GM23338 (cell line): Measurements from ENCODE around the gene MCEE. TPM values are rescaled to one million over a fixed set of nuclear protein-coding genes. Genes with fewer than 3 reads are reported as not detected.

Experiments
- ATAC-seq: fragments of 200-7000 bp; cut with Tn5 transposase; 3 replicates; pipeline ENCODE4 v1.9.1; 2020
- DNase-seq: peaks from one replicate; pipeline ENCODE4 v3.0.0-alpha.2; 2015; ENCODE audit warnings: low spot score
- H2AFZ ChIP-seq: fragments of 200-600 bp; sonication (generic); 2 replicates; pipeline ENCODE4 v1.8.0; 2016; ENCODE audit warnings: antibody characterized with exemption, mild to moderate bottlenecking, moderate library complexity
- H3F3A ChIP-seq: fragments of 200-600 bp; sonication (generic); replicated peaks from 2 replicates; pipeline ENCODE4 v1.8.0; 2017; ENCODE audit warnings: antibody characterized with exemption, mixed run types, low read depth
- H3K27ac ChIP-seq: fragments of 200-600 bp; sonication (generic); 2 replicates; pipeline ENCODE4 v1.6.1; 2016; ENCODE audit warnings: low read depth
- H3K27me3 ChIP-seq: fragments of 200-600 bp; sonication (generic); 2 replicates; pipeline ENCODE4 v1.8.0; 2016; ENCODE audit warnings: mild to moderate bottlenecking, mixed run types, moderate library complexity; ENCODE audit not compliant: insufficient read depth
- H3K36me3 ChIP-seq: fragments of 200-600 bp; sonication (generic); 2 replicates; pipeline ENCODE4 v1.8.0; 2016; ENCODE audit warnings: mild to moderate bottlenecking; ENCODE audit not compliant: insufficient read depth
- H3K4me1 ChIP-seq: fragments of 200-600 bp; sonication (generic); 2 replicates; pipeline ENCODE4 v1.8.0; 2016; ENCODE audit warnings: mild to moderate bottlenecking, moderate library complexity; ENCODE audit not compliant: insufficient read depth
- H3K4me2 ChIP-seq: fragments of 200-600 bp; sonication (generic); 2 replicates; pipeline ENCODE4 v1.7.1; 2017; ENCODE audit warnings: mixed run types
- H3K4me3 ChIP-seq: fragments of 200-600 bp; sonication (generic); 2 replicates; pipeline ENCODE4 v1.6.1; 2016; ENCODE audit warnings: mixed run types
- H3K79me2 ChIP-seq: fragments of 200-600 bp; sonication (generic); replicated peaks from 2 replicates; pipeline ENCODE4 v1.8.0; 2017; ENCODE audit warnings: mild to moderate bottlenecking; ENCODE audit not compliant: insufficient read depth
- H3K9me2 ChIP-seq: fragments of 200-600 bp; sonication (generic); 2 replicates; pipeline ENCODE4 v1.8.0; 2017; ENCODE audit not compliant: insufficient read depth
- H4K20me1 ChIP-seq: fragments of 200-600 bp; sonication (generic); replicated peaks from 2 replicates; pipeline ENCODE4 v1.8.0; 2017; ENCODE audit warnings: mild to moderate bottlenecking; ENCODE audit not compliant: insufficient read depth
- H3K27ac Mint-ChIP-seq: 2 replicates; pipeline ENCODE4 v1.8.0; 2020; ENCODE audit warnings: inconsistent platforms, mild to moderate bottlenecking, moderate library complexity, mixed read lengths
- H3K27me3 Mint-ChIP-seq: 3 replicates; pipeline ENCODE4 v1.8.0; 2022; ENCODE audit warnings: low read depth, mild to moderate bottlenecking, moderate library complexity, mixed read lengths, inconsistent platforms; ENCODE audit not compliant: insufficient read depth, poor library complexity
- H3K36me3 Mint-ChIP-seq: 3 replicates; pipeline ENCODE4 v1.8.0; 2021; ENCODE audit warnings: low read depth, mild to moderate bottlenecking, inconsistent platforms, moderate library complexity, mixed read lengths
- H3K4me1 Mint-ChIP-seq: 3 replicates; pipeline ENCODE4 v1.8.0; 2020; ENCODE audit warnings: mild to moderate bottlenecking, inconsistent platforms, mixed read lengths
- H3K4me3 Mint-ChIP-seq: 3 replicates; pipeline ENCODE4 v1.8.0; 2021; ENCODE audit warnings: moderate library complexity, mild to moderate bottlenecking, inconsistent platforms, mixed read lengths
- H3K9me3 Mint-ChIP-seq: 3 replicates; pipeline ENCODE4 v1.8.0; 2020; ENCODE audit warnings: moderate library complexity, mild to moderate bottlenecking, inconsistent platforms, mixed read lengths
- NANOG ChIP-seq: IDR thresholded peaks from 2 replicates; pipeline ENCODE4 v1.6.1; 2016; ENCODE audit warnings: antibody characterized with exemption, borderline replicate concordance
- ZNF331 ChIP-seq: fragments of 250-450 bp; sonication (Bioruptor Pico); IDR thresholded peaks from 2 replicates; pipeline ENCODE4 v1.5.0; 2020; ENCODE audit warnings: low read depth, mild to moderate bottlenecking, moderate library complexity
- polyA plus RNA-seq: library from polyadenylated mRNA; unstranded; fragments of >200 nt; fragmentation: Nextera tagmentation; extraction: Ambion mirVana; gene quantifications from 2 replicates; pipeline ENCODE4 v1.2.1, GENCODE V29; 2016
- total RNA-seq: library from RNA; depleted of rRNA; stranded (reverse); fragments of >200 nt; shearing (Covaris generic); gene quantifications from 2 replicates; pipeline ENCODE4 v1.2.3, GENCODE V29; 2014
- TF ChIP-seq, protein P1 (sequence below), 2 experiments: fragments of 200-600 bp in 1 of 2; sonication (generic) in 1 of 2; conservative IDR thresholded peaks; 2 replicates each; pipeline versions ENCODE4 v1.5.1 to v1.6.1; 2016 to 2017; ENCODE audit warnings: antibody characterized with exemption in 2 of 2, low read depth in 2 of 2, mild to moderate bottlenecking in 2 of 2, moderate library complexity in 1 of 2

MCEE gene
- total and polyA plus RNA-seq, 2 experiments from 2014 or later, result 8.4 to 26.2 TPM

DNA sequence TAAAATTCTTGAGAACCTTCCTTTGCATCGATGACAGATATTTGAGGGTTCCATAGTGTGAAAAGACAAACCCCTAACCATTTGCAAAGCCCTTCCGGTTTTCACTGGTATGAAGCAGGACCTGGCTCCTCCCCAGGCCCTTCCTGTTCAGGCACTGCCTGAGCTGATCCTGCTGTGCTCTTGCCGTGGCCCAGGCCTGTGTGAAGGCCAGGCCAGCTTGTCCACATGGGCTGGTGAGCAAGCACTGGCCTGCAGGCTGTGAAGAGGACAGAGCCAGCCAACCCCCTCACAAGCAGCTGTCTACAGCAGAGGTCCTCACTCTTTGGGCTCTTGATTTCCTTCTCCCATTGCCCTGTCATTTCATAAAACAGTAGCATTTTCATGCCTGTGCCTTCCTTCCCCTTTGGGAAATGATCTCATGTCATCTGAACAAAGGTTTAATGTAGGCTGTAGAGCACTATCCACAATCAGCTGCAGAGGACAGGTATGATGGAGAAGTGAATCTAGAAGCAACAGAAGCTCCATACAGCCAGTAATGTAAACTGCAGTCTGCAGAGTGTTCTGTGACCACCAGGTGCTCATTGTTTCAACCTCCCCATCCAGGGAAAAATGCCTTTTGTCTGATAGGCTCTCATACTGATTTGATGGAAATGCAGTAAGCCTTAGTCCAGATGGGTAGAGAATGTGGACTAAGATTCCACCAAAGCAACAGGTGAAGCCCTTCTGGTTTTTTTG is 20.2 kb upstream of the MCEE start:
- ATAC-seq (peak; percentile 28), DNase-seq (peak; percentile 11)
- no peaks in the 10 kb centered on the region for H3K27me3 ChIP-seq
- no peak overlapping the region for H3K4me2 ChIP-seq
- no peak overlapping the region for H3K27ac ChIP-seq
- H4K20me1 ChIP-seq, result peaks cover 6% of the 10 kb centered on the region; the same call in 1 of the 2 replicates
- H3K4me3 Mint-ChIP-seq, result no peak overlapping the region
- TF ChIP-seq, protein P1, sequence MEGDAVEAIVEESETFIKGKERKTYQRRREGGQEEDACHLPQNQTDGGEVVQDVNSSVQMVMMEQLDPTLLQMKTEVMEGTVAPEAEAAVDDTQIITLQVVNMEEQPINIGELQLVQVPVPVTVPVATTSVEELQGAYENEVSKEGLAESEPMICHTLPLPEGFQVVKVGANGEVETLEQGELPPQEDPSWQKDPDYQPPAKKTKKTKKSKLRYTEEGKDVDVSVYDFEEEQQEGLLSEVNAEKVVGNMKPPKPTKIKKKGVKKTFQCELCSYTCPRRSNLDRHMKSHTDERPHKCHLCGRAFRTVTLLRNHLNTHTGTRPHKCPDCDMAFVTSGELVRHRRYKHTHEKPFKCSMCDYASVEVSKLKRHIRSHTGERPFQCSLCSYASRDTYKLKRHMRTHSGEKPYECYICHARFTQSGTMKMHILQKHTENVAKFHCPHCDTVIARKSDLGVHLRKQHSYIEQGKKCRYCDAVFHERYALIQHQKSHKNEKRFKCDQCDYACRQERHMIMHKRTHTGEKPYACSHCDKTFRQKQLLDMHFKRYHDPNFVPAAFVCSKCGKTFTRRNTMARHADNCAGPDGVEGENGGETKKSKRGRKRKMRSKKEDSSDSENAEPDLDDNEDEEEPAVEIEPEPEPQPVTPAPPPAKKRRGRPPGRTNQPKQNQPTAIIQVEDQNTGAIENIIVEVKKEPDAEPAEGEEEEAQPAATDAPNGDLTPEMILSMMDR (conservative IDR thresholded peaks at IDR 0.05; ENCODE audit: low read depth in 2 of 2), result peak in 1 of 2 experiments; percentile 16; a peak in 2 of 4 replicates
- TF ChIP-seq NANOG, result no peak
- H3K79me2 ChIP-seq, result no peaks in the 10 kb centered on the region
- H3K36me3 Mint-ChIP-seq, result peaks cover 45% of the 10 kb centered on the region
- H3F3A ChIP-seq, result 0 out of 2 replicates have a peak, but pooled peaks cover 5% of the 10 kb centered on the region
- H3K27ac Mint-ChIP-seq, result no peak overlapping the region
- H3K27me3 Mint-ChIP-seq, result peaks cover 8% of the 10 kb centered on the region
- H3K9me2 ChIP-seq, result no peaks in the 10 kb centered on the region
- no peaks in the 10 kb centered on the region for H3K4me1 ChIP-seq
- H3K36me3 ChIP-seq, result peaks cover 43% of the 10 kb centered on the region
- H3K4me1 Mint-ChIP-seq, result peaks cover 4% of the 10 kb centered on the region; the same call in 2 of the 3 replicates
- H2AFZ ChIP-seq, result no peak overlapping the region
- H3K4me3 ChIP-seq, result no peak overlapping the region
- H3K9me3 Mint-ChIP-seq, result no peaks in the 10 kb centered on the region

DNA sequence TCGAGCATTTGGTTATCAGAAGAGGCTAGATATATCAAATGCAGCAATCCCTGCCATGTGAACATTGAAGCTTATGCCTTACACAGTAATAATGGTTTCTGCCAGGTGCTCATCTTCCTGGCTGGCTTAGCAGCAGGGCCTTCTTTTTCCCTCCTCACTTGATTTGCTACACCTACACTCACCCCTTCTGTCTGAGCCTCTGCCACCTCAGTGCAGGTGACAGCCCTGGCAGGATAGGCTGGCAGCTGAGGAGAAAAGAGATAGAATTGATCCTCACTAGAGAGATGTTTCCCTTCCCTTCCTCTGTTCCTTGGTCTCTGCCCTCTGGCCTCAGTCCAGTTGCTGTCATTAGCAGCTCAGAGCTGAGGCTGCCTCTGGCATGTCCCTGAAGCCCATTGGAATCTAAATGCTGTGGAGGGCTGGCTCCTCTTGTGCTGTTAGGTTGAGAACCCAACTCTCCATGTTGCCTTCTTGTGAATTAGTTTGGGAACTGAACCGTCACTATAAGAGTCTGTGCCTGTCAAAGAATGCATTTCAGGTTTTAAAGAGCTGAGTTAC is 18.6 kb upstream of the MCEE start:
- peaks cover 56% of the 10 kb centered on the region for H3K36me3 ChIP-seq

More for the DNA sequence above, 18.6 kb upstream of the MCEE start:
- Mint-ChIP-seq H3K4me3 (no peak overlapping the region), H3K9me3 (no peaks in the 10 kb centered on the region), H3K36me3 (peaks cover 59% of the 10 kb centered on the region), H3K27ac (no peak overlapping the region), H3K4me1 (peaks cover 4% of the 10 kb centered on the region; the same call in 1 of the 3 replicates), H3K27me3 (peaks cover 5% of the 10 kb centered on the region)
- no peak overlapping the region for H3K4me3 ChIP-seq
- H3K79me2 ChIP-seq, result no peaks in the 10 kb centered on the region
- H3K27me3 ChIP-seq, result no peaks in the 10 kb centered on the region
- H3K27ac ChIP-seq, result no peak overlapping the region
- 0 out of 2 replicates have a peak, but pooled peaks cover 5% of the 10 kb centered on the region for H3F3A ChIP-seq
- H2AFZ ChIP-seq, result no peak overlapping the region
- ATAC-seq (no peak), DNase-seq (no peak)
- peaks cover 9% of the 10 kb centered on the region; the same call in 1 of the 2 replicates for H4K20me1 ChIP-seq
- no peak for TF ChIP-seq ZNF331 (CRISPR knock-in tag)
- TF ChIP-seq, protein P1 (conservative IDR thresholded peaks at IDR 0.05; ENCODE audit: low read depth in 2 of 2), result no peak
- no peaks in the 10 kb centered on the region for H3K9me2 ChIP-seq
- H3K4me2 ChIP-seq, result no peak overlapping the region
- H3K4me1 ChIP-seq, result no peaks in the 10 kb centered on the region
